Uterus (tissue), 2 donors: Measurements from ENCODE around the gene LRP4.

Experiments
- CTCF ChIP-seq, 4 experiments: fragments of 200-600 bp in 2 of 4; fragments of 450-650 bp in 2 of 4; sonication (generic) in 2 of 4; IDR thresholded peaks; one replicate each; pipeline ENCODE4 v1.5.1; 2016 to 2019; ENCODE audit warnings: antibody characterized with exemption in 4 of 4, mild to moderate bottlenecking in 2 of 4, moderate library complexity in 1 of 4
- POLR2A ChIP-seq, 2 donors: fragments of 450-650 bp; IDR thresholded peaks; one replicate each; pipeline ENCODE4 v1.6.1; 2016; ENCODE audit warnings: antibody characterized with exemption in 2 of 2, mild to moderate bottlenecking in 1 of 2, moderate library complexity in 1 of 2

- TF ChIP-seq CTCF (IDR thresholded peaks at IDR 0.05) (no peak), POLR2A (IDR thresholded peaks at IDR 0.05) (no peak)
Measured at GRCh38 chr11:46914363-46914762, 4.0 kb downstream of the LRP4 start.
